Neural cell (in vitro differentiated cells): Measurements from ENCODE around the gene ZP1. TPM values are rescaled to one million over a fixed set of nuclear protein-coding genes. Genes with fewer than 3 reads are reported as not detected.

Experiments used
- H2AFZ ChIP-seq: fragments of 200-600, 300-800 bp; sonication (generic), shearing (Covaris generic); 2 replicates; pipeline ENCODE4 v1.6.0; 2014; ENCODE audit warnings: low read depth, mild to moderate bottlenecking, antibody characterized with exemption, low read length, moderate library complexity
- H3F3A ChIP-seq: fragments of 200-600 bp; shearing (Covaris generic); 2 replicates; pipeline ENCODE4 v1.6.1; 2016; ENCODE audit warnings: mild to moderate bottlenecking, moderate library complexity, mixed read lengths, antibody characterized with exemption, low read length; ENCODE audit not compliant: insufficient read depth, poor library complexity, severe bottlenecking
- H3K27ac ChIP-seq: fragments of 200-600, 300-800 bp; sonication (generic), shearing (Covaris generic); 2 replicates; pipeline ENCODE4 v1.5.1; 2014; ENCODE audit warnings: mild to moderate bottlenecking, low read length, moderate library complexity
- H3K27me3 ChIP-seq: fragments of 300-800, 200-600 bp; sonication (generic), shearing (Covaris generic); 2 replicates; pipeline ENCODE4 v1.6.0; 2014; ENCODE audit warnings: mild to moderate bottlenecking, low read depth, low read length, moderate library complexity; ENCODE audit not compliant: insufficient read depth
- H3K36me3 ChIP-seq: fragments of 300-800, 200-600 bp; sonication (generic), shearing (Covaris generic); 2 replicates; pipeline ENCODE4 v1.5.1; 2014; ENCODE audit warnings: mild to moderate bottlenecking, antibody characterized with exemption, low read length, moderate library complexity; ENCODE audit not compliant: insufficient read depth
- H3K4me2 ChIP-seq: fragments of 300-800, 200-600 bp; sonication (generic), shearing (Covaris generic); 2 replicates; pipeline ENCODE4 v1.6.0; 2014; ENCODE audit warnings: mild to moderate bottlenecking, low read length
- H3K4me3 ChIP-seq: fragments of 300-800, 200-600 bp; sonication (generic), shearing (Covaris generic); 2 replicates; pipeline ENCODE4 v1.5.1; 2014; ENCODE audit warnings: mild to moderate bottlenecking, low read length, moderate library complexity
- H3K79me2 ChIP-seq: fragments of 200-600 bp; shearing (Covaris generic); replicated peaks from 2 replicates; pipeline ENCODE4 v1.6.0; 2014; ENCODE audit warnings: mild to moderate bottlenecking, low read length, moderate library complexity; ENCODE audit not compliant: insufficient read depth
- H3K9ac ChIP-seq: fragments of 300-800, 200-600 bp; sonication (generic), shearing (Covaris generic); 2 replicates; pipeline ENCODE4 v1.6.1; 2016; ENCODE audit warnings: mild to moderate bottlenecking, low read length, mixed read lengths
- H3K9me2 ChIP-seq: fragments of 200-600 bp; shearing (Covaris generic); 2 replicates; pipeline ENCODE4 v1.6.1; 2016; ENCODE audit warnings: mild to moderate bottlenecking, low read length, mixed read lengths; ENCODE audit not compliant: insufficient read depth
- H3K9me3 ChIP-seq: fragments of 200-600, 300-800 bp; sonication (generic), shearing (Covaris generic); 2 replicates; pipeline ENCODE4 v1.6.1; 2016; ENCODE audit warnings: mild to moderate bottlenecking, mixed run types, low read length, moderate library complexity, mixed read lengths
- H4K20me1 ChIP-seq: fragments of 200-600 bp; shearing (Covaris generic); 2 replicates; pipeline ENCODE4 v1.6.1; 2016; ENCODE audit warnings: mild to moderate bottlenecking, mixed run types; ENCODE audit not compliant: insufficient read depth
- EP300 ChIP-seq: fragments of 450-650 bp; conservative IDR thresholded peaks from 2 replicates; pipeline ENCODE4 v1.6.1; 2014; ENCODE audit warnings: antibody characterized with exemption, mild to moderate bottlenecking, moderate library complexity; ENCODE audit not compliant: poor library complexity, severe bottlenecking
- EZH2 ChIP-seq: fragments of 200-600, 300-800 bp; shearing (Covaris generic), sonication (generic); IDR thresholded peaks from 2 replicates; pipeline ENCODE4 v1.6.1; 2014; ENCODE audit warnings: antibody characterized with exemption, low read length, borderline replicate concordance, mild to moderate bottlenecking; ENCODE audit not compliant: insufficient read depth, poor library complexity, severe bottlenecking
- MXI1 ChIP-seq: fragments of 450-650 bp; conservative IDR thresholded peaks from 2 replicates; pipeline ENCODE4 v1.6.1; 2014; ENCODE audit warnings: antibody characterized with exemption, mild to moderate bottlenecking; ENCODE audit not compliant: poor library complexity, severe bottlenecking
- POLR2AphosphoS5 ChIP-seq: IDR thresholded peaks from 2 replicates; pipeline ENCODE4 v1.6.1; 2012
- RAD21 ChIP-seq: fragments of 450-650 bp; conservative IDR thresholded peaks from 2 replicates; pipeline ENCODE4 v1.6.1; 2014; ENCODE audit warnings: antibody characterized with exemption, mild to moderate bottlenecking, moderate library complexity
- SMC3 ChIP-seq: fragments of 450-650 bp; conservative IDR thresholded peaks from 2 replicates; pipeline ENCODE4 v1.6.1; 2014; ENCODE audit warnings: antibody characterized with exemption, mild to moderate bottlenecking, moderate library complexity; ENCODE audit not compliant: poor library complexity
- TAF1 ChIP-seq: IDR thresholded peaks from 2 replicates; pipeline ENCODE4 v1.6.1; 2012; ENCODE audit warnings: low read depth
- polyA plus RNA-seq: library from polyadenylated mRNA; depleted of rRNA; stranded (reverse); fragments of >200 nt; gene quantifications from 2 replicates; pipeline ENCODE4 v1.2.3, GENCODE V29; 2014
- TF ChIP-seq, protein P1 (sequence below): fragments of 450-650 bp; IDR thresholded peaks from 2 replicates; pipeline ENCODE4 v1.5.1; 2014; ENCODE audit warnings: antibody characterized with exemption, mild to moderate bottlenecking, moderate library complexity; ENCODE audit not compliant: poor library complexity, severe bottlenecking
- TF ChIP-seq, protein P2 (sequence below): IDR thresholded peaks from 2 replicates; pipeline ENCODE4 v1.6.1; 2012; ENCODE audit warnings: borderline replicate concordance

The ZP1 gene
- polyA plus RNA-seq, 1 donor from 2014 or later: 1.5 TPM

DNA sequence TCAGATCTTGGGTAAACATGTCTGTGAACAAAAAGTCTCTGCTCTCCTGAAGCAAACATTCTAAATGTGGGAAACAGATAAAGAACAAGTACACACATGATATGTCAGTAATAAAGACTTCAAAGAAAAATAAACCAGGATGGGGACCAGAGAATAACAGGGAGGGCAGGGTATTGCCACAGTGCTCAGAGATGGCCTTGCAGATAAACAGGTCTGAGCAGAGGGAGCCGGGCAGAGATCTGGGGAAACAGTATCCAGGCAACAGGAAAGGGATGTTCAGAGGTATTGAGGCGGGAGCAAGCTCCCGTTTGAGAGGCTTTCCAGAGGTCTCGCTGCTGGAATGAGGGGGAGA lies 22.5 kb upstream of the ZP1 start:
- no peaks in the 10 kb centered on the region for H4K20me1 ChIP-seq
- no peaks in the 10 kb centered on the region for H3K27me3 ChIP-seq
- no peak overlapping the region for H3K9ac ChIP-seq
- H3K4me2 ChIP-seq: no peak overlapping the region
- TF ChIP-seq MXI1 (no peak), EP300 (no peak), EZH2 (no peak), TAF1 (no peak), SMC3 (no peak), RAD21 (no peak), POLR2AphosphoS5 (no peak)
- TF ChIP-seq, protein P1, sequence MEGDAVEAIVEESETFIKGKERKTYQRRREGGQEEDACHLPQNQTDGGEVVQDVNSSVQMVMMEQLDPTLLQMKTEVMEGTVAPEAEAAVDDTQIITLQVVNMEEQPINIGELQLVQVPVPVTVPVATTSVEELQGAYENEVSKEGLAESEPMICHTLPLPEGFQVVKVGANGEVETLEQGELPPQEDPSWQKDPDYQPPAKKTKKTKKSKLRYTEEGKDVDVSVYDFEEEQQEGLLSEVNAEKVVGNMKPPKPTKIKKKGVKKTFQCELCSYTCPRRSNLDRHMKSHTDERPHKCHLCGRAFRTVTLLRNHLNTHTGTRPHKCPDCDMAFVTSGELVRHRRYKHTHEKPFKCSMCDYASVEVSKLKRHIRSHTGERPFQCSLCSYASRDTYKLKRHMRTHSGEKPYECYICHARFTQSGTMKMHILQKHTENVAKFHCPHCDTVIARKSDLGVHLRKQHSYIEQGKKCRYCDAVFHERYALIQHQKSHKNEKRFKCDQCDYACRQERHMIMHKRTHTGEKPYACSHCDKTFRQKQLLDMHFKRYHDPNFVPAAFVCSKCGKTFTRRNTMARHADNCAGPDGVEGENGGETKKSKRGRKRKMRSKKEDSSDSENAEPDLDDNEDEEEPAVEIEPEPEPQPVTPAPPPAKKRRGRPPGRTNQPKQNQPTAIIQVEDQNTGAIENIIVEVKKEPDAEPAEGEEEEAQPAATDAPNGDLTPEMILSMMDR: no peak
- TF ChIP-seq, protein P2, sequence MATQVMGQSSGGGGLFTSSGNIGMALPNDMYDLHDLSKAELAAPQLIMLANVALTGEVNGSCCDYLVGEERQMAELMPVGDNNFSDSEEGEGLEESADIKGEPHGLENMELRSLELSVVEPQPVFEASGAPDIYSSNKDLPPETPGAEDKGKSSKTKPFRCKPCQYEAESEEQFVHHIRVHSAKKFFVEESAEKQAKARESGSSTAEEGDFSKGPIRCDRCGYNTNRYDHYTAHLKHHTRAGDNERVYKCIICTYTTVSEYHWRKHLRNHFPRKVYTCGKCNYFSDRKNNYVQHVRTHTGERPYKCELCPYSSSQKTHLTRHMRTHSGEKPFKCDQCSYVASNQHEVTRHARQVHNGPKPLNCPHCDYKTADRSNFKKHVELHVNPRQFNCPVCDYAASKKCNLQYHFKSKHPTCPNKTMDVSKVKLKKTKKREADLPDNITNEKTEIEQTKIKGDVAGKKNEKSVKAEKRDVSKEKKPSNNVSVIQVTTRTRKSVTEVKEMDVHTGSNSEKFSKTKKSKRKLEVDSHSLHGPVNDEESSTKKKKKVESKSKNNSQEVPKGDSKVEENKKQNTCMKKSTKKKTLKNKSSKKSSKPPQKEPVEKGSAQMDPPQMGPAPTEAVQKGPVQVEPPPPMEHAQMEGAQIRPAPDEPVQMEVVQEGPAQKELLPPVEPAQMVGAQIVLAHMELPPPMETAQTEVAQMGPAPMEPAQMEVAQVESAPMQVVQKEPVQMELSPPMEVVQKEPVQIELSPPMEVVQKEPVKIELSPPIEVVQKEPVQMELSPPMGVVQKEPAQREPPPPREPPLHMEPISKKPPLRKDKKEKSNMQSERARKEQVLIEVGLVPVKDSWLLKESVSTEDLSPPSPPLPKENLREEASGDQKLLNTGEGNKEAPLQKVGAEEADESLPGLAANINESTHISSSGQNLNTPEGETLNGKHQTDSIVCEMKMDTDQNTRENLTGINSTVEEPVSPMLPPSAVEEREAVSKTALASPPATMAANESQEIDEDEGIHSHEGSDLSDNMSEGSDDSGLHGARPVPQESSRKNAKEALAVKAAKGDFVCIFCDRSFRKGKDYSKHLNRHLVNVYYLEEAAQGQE: no peak
- no peaks in the 10 kb centered on the region for H3K9me2 ChIP-seq
- H3K4me3 ChIP-seq: peak overlapping the region; percentile 92
- H3K27ac ChIP-seq: no peak overlapping the region
- H2AFZ ChIP-seq: no peak overlapping the region
- no peaks in the 10 kb centered on the region for H3K36me3 ChIP-seq
- peaks cover 3% of the 10 kb centered on the region for H3K79me2 ChIP-seq
- H3F3A ChIP-seq: no peaks in the 10 kb centered on the region
- no peaks in the 10 kb centered on the region for H3K9me3 ChIP-seq

DNA sequence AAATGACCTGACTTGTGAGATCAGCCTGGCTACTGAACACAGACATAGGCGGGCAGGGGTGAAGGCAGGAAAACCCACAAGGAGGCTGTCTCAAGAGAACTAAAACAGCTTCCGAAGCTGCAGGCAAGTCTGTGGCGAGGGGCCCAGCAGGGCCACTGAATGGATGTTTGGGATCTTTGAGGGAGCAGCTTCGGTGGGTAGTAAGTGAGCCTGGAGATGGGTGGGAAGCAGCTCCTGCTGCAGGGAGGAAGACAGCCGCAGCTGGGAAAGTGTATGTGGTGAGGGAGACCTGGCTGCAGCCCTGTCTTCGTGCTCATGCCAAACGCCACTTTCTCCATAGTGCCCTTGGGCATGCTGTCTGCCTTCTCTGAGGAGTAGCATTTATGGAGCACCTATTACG lies 22.0 kb upstream of the ZP1 start:
- no peaks in the 10 kb centered on the region for H3F3A ChIP-seq
- no peaks in the 10 kb centered on the region for H3K9me3 ChIP-seq
- H3K27ac ChIP-seq: no peak overlapping the region
- H3K79me2 ChIP-seq: peaks cover 3% of the 10 kb centered on the region
- no peak overlapping the region for H2AFZ ChIP-seq
- no peak overlapping the region for H3K4me2 ChIP-seq
- H4K20me1 ChIP-seq: no peaks in the 10 kb centered on the region
- H3K27me3 ChIP-seq: no peaks in the 10 kb centered on the region
- H3K9me2 ChIP-seq: no peaks in the 10 kb centered on the region
- no peak overlapping the region for H3K4me3 ChIP-seq
- H3K9ac ChIP-seq: no peak overlapping the region
- H3K36me3 ChIP-seq: no peaks in the 10 kb centered on the region
- no peak for TF ChIP-seq EP300
- no peak for TF ChIP-seq TAF1
- TF ChIP-seq, protein P1: no peak
- TF ChIP-seq EZH2: no peak
- no peak for TF ChIP-seq MXI1
- no peak for TF ChIP-seq SMC3
- no peak for TF ChIP-seq RAD21
- no peak for TF ChIP-seq POLR2AphosphoS5
- TF ChIP-seq, protein P2: no peak
